GM21619 (cell line): ENCODE data around the gene FYTTD1.

Experiments
- ATAC-seq: cut with Tn5 transposase; IDR thresholded peaks from one replicate; pipeline ENCODE4 v1.9.1; 2021; ENCODE audit not compliant: unreplicated experiment

The FYTTD1 gene

GRCh38 chr3:197791892-197792647 lies 42.4 kb downstream of the FYTTD1 start:
- ATAC-seq, result peak; percentile 19

GRCh38 chr3:197793247-197793646 lies 43.6 kb downstream of the FYTTD1 start:
- peak; percentile 32 for ATAC-seq

GRCh38 chr3:197794115-197794514 lies 44.4 kb downstream of the FYTTD1 start:
- ATAC-seq, result no peak

- ATAC-seq, result no peak
These were observed 45.5 kb downstream of the FYTTD1 start for GRCh38 chr3:197795200-197795599.

GRCh38 chr3:197796087-197796486 lies 46.4 kb downstream of the FYTTD1 start:
- ATAC-seq, result no peak

- ATAC-seq, result peak; percentile 61
These were observed 49.2 kb downstream of the FYTTD1 start for GRCh38 chr3:197798863-197799262.

- no peak for ATAC-seq
These were observed 50.7 kb downstream of the FYTTD1 start for GRCh38 chr3:197800379-197800778.

- peak; percentile 49 for ATAC-seq
These were observed 52.5 kb downstream of the FYTTD1 start for GRCh38 chr3:197801891-197802778.

GRCh38 chr3:197802779-197803459 lies 53.2 kb downstream of the FYTTD1 start:
- ATAC-seq, result no peak

- no peak for ATAC-seq
These were observed 54.8 kb downstream of the FYTTD1 start for GRCh38 chr3:197804511-197804910.

- no peak for ATAC-seq
These were observed 58.4 kb downstream of the FYTTD1 start for GRCh38 chr3:197807969-197808587.

- ATAC-seq, result no peak
These were observed 59.8 kb downstream of the FYTTD1 start for GRCh38 chr3:197809356-197810020.

GRCh38 chr3:197810901-197811300 lies 61.2 kb downstream of the FYTTD1 start:
- no peak for ATAC-seq

- no peak for ATAC-seq
These were observed 61.7 kb downstream of the FYTTD1 start for GRCh38 chr3:197811343-197811742.

- ATAC-seq, result no peak
These were observed 64.7 kb downstream of the FYTTD1 start for GRCh38 chr3:197814372-197814771.

GRCh38 chr3:197820550-197821335 lies 71.1 kb downstream of the FYTTD1 start:
- no peak for ATAC-seq

- ATAC-seq, result no peak
These were observed 79.8 kb downstream of the FYTTD1 start for GRCh38 chr3:197829397-197830045.

GRCh38 chr3:197830308-197830966 lies 80.8 kb downstream of the FYTTD1 start:
- no peak for ATAC-seq

- no peak for ATAC-seq
These were observed 81.3 kb downstream of the FYTTD1 start for GRCh38 chr3:197830967-197831313.
